BJ (cell line): ENCODE data around the gene SIRPG. TPM values are rescaled to one million over a fixed set of nuclear protein-coding genes. Genes with fewer than 3 reads are reported as not detected.
"Not testable (repeated sequence)": the region's sequence is repeated elsewhere in the genome, so short reads cannot be mapped to it uniquely, and the experiment has no call there.

Experiments
- CTCF ChIA-PET: fragments of 350-600 bp; formaldehyde crosslinking; extraction: SDS; loops from one replicate; lab custom pipeline; 2021; ENCODE audit warnings: antibody characterized with exemption, inconsistent platforms; lab: Yijun Ruan, JAX
- POLR2A ChIA-PET: fragments of 300-600 bp; sonication (Branson Sonifier 250); formaldehyde crosslinking; extraction: SDS; loops from one replicate; lab custom pipeline; 2021; ENCODE audit warnings: antibody characterized with exemption; lab: Charles Lee
- DNase-seq: peaks from one replicate; pipeline ENCODE4 v3.0.0-alpha.2; 2011; ENCODE audit warnings: low read depth
- H3K27me3 ChIP-seq: 2 replicates; pipeline ENCODE4 v1.6.0; 2011; ENCODE audit warnings: low read length; ENCODE audit not compliant: control insufficient read depth, insufficient read depth
- H3K36me3 ChIP-seq: 2 replicates; pipeline ENCODE4 v1.5.1; 2011; ENCODE audit warnings: low read length; ENCODE audit not compliant: control insufficient read depth, insufficient read depth
- H3K4me3 ChIP-seq: 2 replicates; pipeline ENCODE4 v1.5.1; 2011; ENCODE audit warnings: low read depth, mild to moderate bottlenecking, control low read depth, low read length
- polyA plus RNA-seq: library from polyadenylated mRNA; depleted of rRNA; stranded (reverse); fragments of >200 nt; gene quantifications from 2 replicates; pipeline ENCODE4 v1.2.3, GENCODE V29; 2011
- TF ChIP-seq, protein P1 (sequence below): IDR thresholded peaks from 2 replicates; pipeline ENCODE4 v1.5.1; 2011; ENCODE audit warnings: low read depth, mild to moderate bottlenecking, control low read depth, inconsistent platforms, low read length, moderate library complexity; ENCODE audit not compliant: insufficient read depth

Gene SIRPG
- polyA plus RNA-seq, 1 experiment: not detected

DNA sequence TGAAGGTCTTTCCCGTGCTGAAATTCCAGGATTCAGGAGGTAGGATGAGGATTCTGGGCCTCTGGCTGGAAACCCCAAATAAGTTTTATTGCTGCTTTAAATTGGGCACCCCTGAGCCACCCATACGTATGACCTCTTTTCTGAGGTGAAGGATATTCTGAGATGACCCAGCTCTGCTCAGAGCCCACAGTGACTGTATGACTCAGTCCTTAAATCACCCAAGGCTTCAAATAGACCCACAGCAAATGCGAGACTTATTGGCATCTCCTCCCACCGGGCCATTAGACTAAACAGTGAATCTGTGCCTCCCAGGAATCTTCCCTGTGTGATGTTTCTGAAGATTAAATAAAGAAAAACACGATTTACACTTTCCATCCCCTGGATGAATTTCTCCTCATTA, 9.5 kb downstream of the SIRPG start:
- ChIA-PET POLR2A (no interaction called here), CTCF (no interaction called here)
- no peak for DNase-seq
- no peaks in the 10 kb centered on the region for H3K36me3 ChIP-seq
- TF ChIP-seq, protein P1, sequence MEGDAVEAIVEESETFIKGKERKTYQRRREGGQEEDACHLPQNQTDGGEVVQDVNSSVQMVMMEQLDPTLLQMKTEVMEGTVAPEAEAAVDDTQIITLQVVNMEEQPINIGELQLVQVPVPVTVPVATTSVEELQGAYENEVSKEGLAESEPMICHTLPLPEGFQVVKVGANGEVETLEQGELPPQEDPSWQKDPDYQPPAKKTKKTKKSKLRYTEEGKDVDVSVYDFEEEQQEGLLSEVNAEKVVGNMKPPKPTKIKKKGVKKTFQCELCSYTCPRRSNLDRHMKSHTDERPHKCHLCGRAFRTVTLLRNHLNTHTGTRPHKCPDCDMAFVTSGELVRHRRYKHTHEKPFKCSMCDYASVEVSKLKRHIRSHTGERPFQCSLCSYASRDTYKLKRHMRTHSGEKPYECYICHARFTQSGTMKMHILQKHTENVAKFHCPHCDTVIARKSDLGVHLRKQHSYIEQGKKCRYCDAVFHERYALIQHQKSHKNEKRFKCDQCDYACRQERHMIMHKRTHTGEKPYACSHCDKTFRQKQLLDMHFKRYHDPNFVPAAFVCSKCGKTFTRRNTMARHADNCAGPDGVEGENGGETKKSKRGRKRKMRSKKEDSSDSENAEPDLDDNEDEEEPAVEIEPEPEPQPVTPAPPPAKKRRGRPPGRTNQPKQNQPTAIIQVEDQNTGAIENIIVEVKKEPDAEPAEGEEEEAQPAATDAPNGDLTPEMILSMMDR: no peak
- no peak overlapping the region for H3K4me3 ChIP-seq
- peaks cover 1% of the 10 kb centered on the region; the same call in 1 of the 2 replicates for H3K27me3 ChIP-seq

DNA sequence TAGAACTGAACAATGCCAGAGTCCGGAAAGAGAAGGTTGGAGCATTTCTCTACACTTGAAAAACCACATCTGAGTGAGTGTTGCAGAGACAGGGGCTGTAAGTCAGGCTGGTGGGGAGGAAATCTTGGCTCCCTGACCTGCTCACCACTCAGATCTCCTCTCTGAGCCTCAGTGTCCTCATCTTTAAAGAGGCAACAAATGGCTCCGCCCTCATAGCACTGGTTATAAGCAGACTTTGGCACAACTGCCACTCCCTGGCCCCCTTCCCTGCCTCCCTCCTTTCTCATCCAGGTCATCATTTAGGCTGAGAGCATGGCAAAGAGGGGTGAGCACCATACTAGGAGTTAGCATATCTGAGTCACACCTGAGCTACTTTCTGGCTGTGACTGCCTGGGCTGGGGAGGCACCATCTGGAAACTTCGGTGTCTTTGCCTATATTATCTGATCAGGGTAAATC, 10.6 kb downstream of the SIRPG start:
- H3K27me3 ChIP-seq: peaks cover 1% of the 10 kb centered on the region; the same call in 1 of the 2 replicates
- H3K36me3 ChIP-seq: no peaks in the 10 kb centered on the region
- no peak overlapping the region for H3K4me3 ChIP-seq
- CTCF ChIA-PET: no interaction called here
- DNase-seq: no peak
- POLR2A ChIA-PET: no interaction called here
- TF ChIP-seq, protein P1: no peak

DNA sequence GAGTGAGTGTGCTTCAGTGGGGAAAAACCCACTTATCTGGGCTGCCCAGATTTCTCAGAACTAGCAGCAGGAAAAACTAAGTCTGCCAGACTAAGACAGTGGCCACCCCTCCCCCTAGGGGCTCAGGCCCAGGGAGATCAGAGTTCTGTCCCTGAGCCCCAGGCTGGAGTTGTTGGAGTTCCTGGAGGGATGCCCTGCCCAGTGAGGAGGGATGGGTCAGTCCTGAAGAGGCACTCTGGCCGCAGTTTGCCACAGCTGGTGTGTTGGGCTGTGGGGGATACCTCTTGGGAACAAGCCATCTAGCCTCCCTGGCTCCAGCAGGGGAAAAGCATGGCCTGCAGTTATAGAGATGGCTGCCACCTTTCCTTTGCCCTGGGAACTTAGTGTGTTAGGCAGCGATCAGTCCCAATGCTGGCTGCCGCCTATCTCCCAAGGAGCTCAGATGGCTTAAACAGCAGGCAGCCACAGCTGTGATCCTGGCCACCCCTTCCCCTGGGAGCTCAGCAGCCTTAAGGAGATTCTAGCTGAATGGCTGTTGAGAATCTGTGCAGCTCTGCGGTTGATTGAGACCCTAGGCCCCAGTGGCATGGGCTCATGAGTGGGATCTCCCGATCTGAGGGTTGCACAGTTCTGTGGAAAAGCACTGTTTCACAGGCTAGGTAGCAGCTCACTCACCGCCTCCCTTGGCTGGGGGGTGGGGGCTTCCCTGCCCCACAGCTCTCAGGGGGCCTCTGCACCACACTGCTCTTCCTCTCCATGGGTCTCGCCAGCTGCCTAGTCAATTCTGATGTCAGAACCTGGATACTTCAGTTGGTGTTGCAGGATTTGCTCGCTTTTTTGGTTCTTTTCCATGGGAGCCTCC, 13.2 kb downstream of the SIRPG start:
- TF ChIP-seq, protein P1: no peak
- no peak for DNase-seq
- Histone ChIP-seq H3K36me3 (no peaks in the 10 kb centered on the region), H3K4me3 (no peak overlapping the region), H3K27me3 (peaks cover 1% of the 10 kb centered on the region; the same call in 1 of the 2 replicates)
- POLR2A ChIA-PET: no interaction called here
- CTCF ChIA-PET: no interaction called here

GRCh38 chr20:1638643-1639042, 18.9 kb downstream of the SIRPG start:
- DNase-seq, H3K36me3 ChIP-seq, CTCF ChIA-PET, H3K27me3 ChIP-seq, POLR2A ChIA-PET, H3K4me3 ChIP-seq: not testable (repeated sequence)

DNA sequence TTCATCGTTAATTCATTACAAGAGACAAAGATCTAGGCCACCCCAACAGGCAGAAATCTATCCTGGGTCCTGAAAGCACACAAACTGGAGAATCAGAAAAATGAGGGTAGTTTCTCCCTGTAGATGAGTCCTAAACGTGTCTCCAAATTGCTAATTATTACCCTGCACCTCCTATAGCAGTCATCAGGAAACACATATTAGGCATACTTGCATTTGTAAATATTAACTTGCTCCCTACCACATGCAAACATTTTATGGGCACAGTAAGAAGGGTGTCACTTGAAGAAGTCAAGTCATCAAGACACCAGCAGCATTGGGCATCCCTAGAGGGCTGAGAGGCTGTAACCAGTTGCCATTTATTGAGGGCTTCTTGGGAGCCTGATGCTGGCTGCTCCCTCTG, 19.8 kb downstream of the SIRPG start:
- POLR2A ChIA-PET: no interaction called here
- CTCF ChIA-PET: no interaction called here
- H3K27me3 ChIP-seq: no peaks in the 10 kb centered on the region

More for the DNA sequence above, 19.8 kb downstream of the SIRPG start:
- Histone ChIP-seq H3K36me3 (no peaks in the 10 kb centered on the region), H3K4me3 (no peak overlapping the region)
- no peak for DNase-seq
- TF ChIP-seq, protein P1: no peak
